NCI-H187 (cell line): ENCODE data around the gene PSAP.
A peak's percentile ranks its signal among the peaks of the same experiment; 100 is the strongest.

ENCODE experiments used
- DNase-seq, 2 experiments: peaks; one replicate each; lab custom pipeline; 2025; lab: John Stamatoyannopoulos, UW

The PSAP gene

GRCh38 chr10:71844695-71845094 is 6.4 kb downstream of the PSAP start:
- DNase-seq: no peak

- DNase-seq: no peak
These were observed 7.0 kb downstream of the PSAP start for GRCh38 chr10:71844084-71844483.

- DNase-seq: no peak
These were observed 8.0 kb downstream of the PSAP start for GRCh38 chr10:71842856-71843686.

GRCh38 chr10:71842422-71842821 is 8.6 kb downstream of the PSAP start:
- DNase-seq: no peak

- DNase-seq: no peak
These were observed 10.1 kb downstream of the PSAP start for GRCh38 chr10:71840958-71841335.

GRCh38 chr10:71840177-71840957 is 10.7 kb downstream of the PSAP start:
- peak; percentile 36 to 79 for DNase-seq

GRCh38 chr10:71838264-71839211 is 12.5 kb downstream of the PSAP start:
- no peak for DNase-seq

GRCh38 chr10:71837098-71837827 is 13.8 kb downstream of the PSAP start:
- DNase-seq: no peak

- DNase-seq: no peak
These were observed 14.5 kb downstream of the PSAP start for GRCh38 chr10:71836596-71836974.

- DNase-seq: peak; percentile 21 to 39
These were observed 15.1 kb downstream of the PSAP start for GRCh38 chr10:71835671-71836595.

- no peak for DNase-seq
These were observed 16.7 kb downstream of the PSAP start for GRCh38 chr10:71834343-71834674.

GRCh38 chr10:71833451-71834342 is 17.4 kb downstream of the PSAP start:
- DNase-seq: no peak

GRCh38 chr10:71832967-71833366 is 18.1 kb downstream of the PSAP start:
- no peak for DNase-seq

- DNase-seq: no peak
These were observed 19.2 kb downstream of the PSAP start for GRCh38 chr10:71831646-71832552.

- no peak for DNase-seq
These were observed 20.3 kb downstream of the PSAP start for GRCh38 chr10:71830726-71831125.

GRCh38 chr10:71829896-71830295 is 21.2 kb downstream of the PSAP start:
- DNase-seq: no peak

- DNase-seq: no peak
These were observed 21.9 kb downstream of the PSAP start for GRCh38 chr10:71829171-71829570.

GRCh38 chr10:71828702-71829101 is 22.3 kb downstream of the PSAP start:
- no peak for DNase-seq
